GM23338 (cell line): Measurements from ENCODE around the gene IL17REL. TPM values are rescaled to one million over a fixed set of nuclear protein-coding genes. Genes with fewer than 3 reads are reported as not detected.

Experiments used
- CTCF ChIP-seq, 2 experiments: fragments of 200-600 bp in 1 of 2; sonication (generic) in 1 of 2; conservative IDR thresholded peaks; 2 replicates each; pipeline versions ENCODE4 v1.5.1 to v1.6.1; 2016 to 2017; ENCODE audit warnings: antibody characterized with exemption in 2 of 2, low read depth in 2 of 2, mild to moderate bottlenecking in 2 of 2, moderate library complexity in 1 of 2
- JUNB ChIP-seq: IDR thresholded peaks from one replicate; pipeline ENCODE4 v1.6.1; 2016; ENCODE audit warnings: antibody characterized with exemption; ENCODE audit not compliant: unreplicated experiment
- NANOG ChIP-seq: IDR thresholded peaks from 2 replicates; pipeline ENCODE4 v1.6.1; 2016; ENCODE audit warnings: antibody characterized with exemption, borderline replicate concordance
- POLR2AphosphoS5 ChIP-seq: IDR thresholded peaks from 2 replicates; pipeline ENCODE4 v1.6.1; 2016; ENCODE audit warnings: antibody characterized with exemption, low read depth
- REST ChIP-seq: IDR thresholded peaks from one replicate; pipeline ENCODE4 v1.6.1; 2018; ENCODE audit warnings: antibody characterized with exemption; ENCODE audit not compliant: unreplicated experiment
- STAT1 ChIP-seq: IDR thresholded peaks from one replicate; pipeline ENCODE4 v1.6.1; 2016; ENCODE audit warnings: antibody characterized with exemption; ENCODE audit not compliant: unreplicated experiment
- ZNF114 ChIP-seq: fragments of 250-450 bp; sonication (Bioruptor Pico); IDR thresholded peaks from 2 replicates; pipeline ENCODE4 v1.5.0; 2020; ENCODE audit warnings: mild to moderate bottlenecking, moderate library complexity
- ZNF331 ChIP-seq: fragments of 250-450 bp; sonication (Bioruptor Pico); IDR thresholded peaks from 2 replicates; pipeline ENCODE4 v1.5.0; 2020; ENCODE audit warnings: low read depth, mild to moderate bottlenecking, moderate library complexity
- ZNF462 ChIP-seq: fragments of 250-450 bp; sonication (Bioruptor Pico); IDR thresholded peaks from 2 replicates; pipeline ENCODE4 v1.5.0; 2020; ENCODE audit warnings: mild to moderate bottlenecking, moderate library complexity
- polyA plus RNA-seq: library from polyadenylated mRNA; unstranded; fragments of >200 nt; fragmentation: Nextera tagmentation; extraction: Ambion mirVana; gene quantifications from 2 replicates; pipeline ENCODE4 v1.2.1, GENCODE V29; 2016
- total RNA-seq: library from RNA; depleted of rRNA; stranded (reverse); fragments of >200 nt; shearing (Covaris generic); gene quantifications from 2 replicates; pipeline ENCODE4 v1.2.3, GENCODE V29; 2014

IL17REL gene
- total and polyA plus RNA-seq, 2 experiments from 2014 or later: 0.31 TPM; not detected in 1

GRCh38 chr22:49968831-49969661, 43.5 kb downstream of the IL17REL start (continued):
- TF ChIP-seq ZNF462 (no peak), REST (no peak), JUNB (no peak), STAT1 (no peak), NANOG (no peak), ZNF331 (CRISPR knock-in tag) (no peak), POLR2AphosphoS5 (no peak), ZNF114 (CRISPR knock-in tag) (no peak), CTCF (conservative IDR thresholded peaks at IDR 0.05; ENCODE audit: low read depth in 2 of 2) (no peak)
